CD4-positive, alpha-beta T cell (primary cell): ENCODE measurements around the gene CCL25. TPM values are rescaled to one million over a fixed set of nuclear protein-coding genes. Genes with fewer than 3 reads are reported as not detected.

Source experiments
- ATAC-seq: fragments of 200-7000 bp; cut with Tn5 transposase; one replicate; pipeline ENCODE4 v1.10.0; 2022; ENCODE audit warnings: mild to moderate bottlenecking; ENCODE audit not compliant: poor library complexity
- CTCF ChIA-PET: fragments of 350-600 bp; sonication (Branson Sonifier 250); formaldehyde crosslinking; loops from one replicate; lab custom pipeline; 2021; ENCODE audit warnings: antibody characterized with exemption, inconsistent platforms; lab: Charles Lee
- POLR2A ChIA-PET: fragments of 350-600 bp; sonication (Branson Sonifier 250); formaldehyde crosslinking; loops from one replicate; lab custom pipeline; 2021; ENCODE audit warnings: antibody characterized with exemption, inconsistent platforms; lab: Charles Lee
- DNase-seq, 14 experiments: peaks; one replicate each; pipeline ENCODE4 v3.0.0-alpha.2; 2013 to 2020; ENCODE audit warnings: mixed read lengths in 2 of 14
- H3K27ac ChIP-seq, 2 donors: one replicate each; pipeline versions ENCODE4 v1.5.1 to v1.7.0; 2013; ENCODE audit warnings: low read length in 2 of 2, low read depth in 1 of 2, mild to moderate bottlenecking in 1 of 2
- H3K27me3 ChIP-seq, 2 experiments: 1 replicate in 1 of 2; 2 replicates in 1 of 2; pipeline versions ENCODE4 v1.6.1 to v1.7.0; 2013; ENCODE audit warnings: low read length in 2 of 2, control low read depth in 1 of 2, mild to moderate bottlenecking in 1 of 2, moderate library complexity in 1 of 2; ENCODE audit not compliant: insufficient read depth in 2 of 2, control insufficient read depth in 1 of 2
- H3K36me3 ChIP-seq: one replicate; pipeline ENCODE4 v1.6.1; 2013; ENCODE audit warnings: low read length, control low read depth; ENCODE audit not compliant: insufficient read depth
- H3K4me1 ChIP-seq: one replicate; pipeline ENCODE4 v1.6.1; 2013; ENCODE audit warnings: low read length, control low read depth; ENCODE audit not compliant: insufficient read depth
- H3K4me3 ChIP-seq: one replicate; pipeline ENCODE4 v1.5.1; 2013; ENCODE audit warnings: mild to moderate bottlenecking, low read length, moderate library complexity
- H3K9me3 ChIP-seq, 2 experiments: 1 replicate in 1 of 2; 2 replicates in 1 of 2; pipeline versions ENCODE4 v1.6.1 to v1.7.0; 2013; ENCODE audit warnings: low read length in 2 of 2, mild to moderate bottlenecking in 2 of 2, control low read depth in 1 of 2, moderate library complexity in 1 of 2; ENCODE audit not compliant: control insufficient read depth in 1 of 2, insufficient read depth in 1 of 2
- H3K27ac Mint-ChIP-seq: one replicate; pipeline ENCODE4 v1.8.0; 2020; ENCODE audit warnings: mixed read lengths
- H3K27me3 Mint-ChIP-seq: one replicate; pipeline ENCODE4 v1.8.0; 2021; ENCODE audit warnings: mixed read lengths
- H3K36me3 Mint-ChIP-seq: one replicate; pipeline ENCODE4 v1.8.0; 2021; ENCODE audit warnings: low read depth, mixed read lengths
- H3K4me1 Mint-ChIP-seq: one replicate; pipeline ENCODE4 v1.8.0; 2021; ENCODE audit warnings: low read depth, mixed read lengths
- H3K4me3 Mint-ChIP-seq: one replicate; pipeline ENCODE4 v1.8.0; 2020; ENCODE audit warnings: mild to moderate bottlenecking, mixed read lengths
- H3K9me3 Mint-ChIP-seq: one replicate; pipeline ENCODE4 v1.8.0; 2020; ENCODE audit warnings: mixed read lengths
- intact Hi-C, 2 experiments: fragments of 100-400 bp; cut with DNase I in 1 of 2; cut with micrococcal nuclease in 1 of 2; formaldehyde crosslinking; loops; one replicate each; pipeline versions ENCODE4 v1.15.1 to v1.9.0; 2023 to 2025; cut with DNase I, micrococcal nuclease
- total RNA-seq, 174 experiments: library from RNA in 2 of 174; stranded (reverse) in 2 of 174; gene quantifications; one replicate each; pipeline ENCODE4 v1.2.3 and lab custom pipeline; 2021 to 2026
- TF ChIP-seq, protein P1 (sequence below): fragments of 200-600 bp; IDR thresholded peaks from one replicate; pipeline ENCODE4 v1.8.0; 2022; ENCODE audit warnings: antibody characterized with exemption, mild to moderate bottlenecking

Gene CCL25
- total RNA-seq, 2 experiments from 2014 or later = not detected

DNA sequence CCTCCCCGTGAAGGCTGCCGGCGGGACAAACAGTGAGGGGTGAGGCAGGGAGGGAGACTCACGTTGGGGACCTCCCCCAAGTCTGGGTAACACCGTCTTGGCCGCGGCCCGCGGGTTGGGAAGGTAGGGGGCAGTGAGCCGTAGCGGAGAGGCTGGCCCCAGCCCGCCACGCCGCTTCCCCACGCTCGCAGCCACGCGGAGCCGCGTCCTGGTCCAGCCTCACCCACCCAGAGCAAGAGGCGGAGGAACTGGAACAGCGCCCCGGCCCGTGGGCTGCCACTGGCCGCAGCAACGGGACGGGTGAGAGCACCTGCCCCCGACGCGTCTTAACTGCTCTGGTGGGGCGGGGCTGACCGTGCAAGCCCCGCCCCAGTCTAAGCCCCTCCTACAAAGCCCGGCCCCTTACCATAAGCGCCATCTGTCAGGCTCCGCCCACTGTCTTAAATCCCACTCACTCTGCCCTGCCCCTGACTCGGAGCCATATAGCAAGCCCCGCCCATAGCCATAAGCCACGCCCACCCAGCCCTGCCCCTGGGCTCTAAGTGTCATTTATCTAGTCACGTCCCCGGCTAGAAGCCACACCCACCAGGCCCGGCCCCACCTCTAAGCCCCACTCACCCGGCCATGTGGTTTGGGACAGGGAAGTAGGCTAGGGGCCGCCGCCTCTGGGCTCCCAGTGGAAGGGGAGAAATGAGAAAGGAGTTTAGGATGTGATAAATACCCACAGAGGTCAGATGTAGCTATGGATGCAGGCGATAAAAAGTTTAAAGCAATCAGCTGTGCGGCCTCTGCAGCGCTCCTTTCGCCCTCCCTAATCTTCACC is 2.1 kb upstream of the CCL25 start:
- H3K27ac Mint-ChIP-seq = no peak overlapping the region
- TF ChIP-seq, protein P1, sequence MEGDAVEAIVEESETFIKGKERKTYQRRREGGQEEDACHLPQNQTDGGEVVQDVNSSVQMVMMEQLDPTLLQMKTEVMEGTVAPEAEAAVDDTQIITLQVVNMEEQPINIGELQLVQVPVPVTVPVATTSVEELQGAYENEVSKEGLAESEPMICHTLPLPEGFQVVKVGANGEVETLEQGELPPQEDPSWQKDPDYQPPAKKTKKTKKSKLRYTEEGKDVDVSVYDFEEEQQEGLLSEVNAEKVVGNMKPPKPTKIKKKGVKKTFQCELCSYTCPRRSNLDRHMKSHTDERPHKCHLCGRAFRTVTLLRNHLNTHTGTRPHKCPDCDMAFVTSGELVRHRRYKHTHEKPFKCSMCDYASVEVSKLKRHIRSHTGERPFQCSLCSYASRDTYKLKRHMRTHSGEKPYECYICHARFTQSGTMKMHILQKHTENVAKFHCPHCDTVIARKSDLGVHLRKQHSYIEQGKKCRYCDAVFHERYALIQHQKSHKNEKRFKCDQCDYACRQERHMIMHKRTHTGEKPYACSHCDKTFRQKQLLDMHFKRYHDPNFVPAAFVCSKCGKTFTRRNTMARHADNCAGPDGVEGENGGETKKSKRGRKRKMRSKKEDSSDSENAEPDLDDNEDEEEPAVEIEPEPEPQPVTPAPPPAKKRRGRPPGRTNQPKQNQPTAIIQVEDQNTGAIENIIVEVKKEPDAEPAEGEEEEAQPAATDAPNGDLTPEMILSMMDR = no peak
- Histone ChIP-seq H3K9me3 (peaks cover 0 to 8% of the 10 kb centered on the region in 2 experiments), H3K36me3 (no peaks in the 10 kb centered on the region), H3K4me3 (peak overlapping the region; percentile 50), H3K27ac (no peak overlapping the region), H3K27me3 (no peaks in the 10 kb centered on the region), H3K4me1 (peaks cover 22% of the 10 kb centered on the region)
- intact Hi-C loops = no loop called here
- ATAC-seq (peak; percentile 99), DNase-seq (peak; percentile 70 to 95 (median 80))
- ChIA-PET CTCF (no interaction called here), POLR2A (no interaction called here)
- H3K27me3 Mint-ChIP-seq = peaks cover 3% of the 10 kb centered on the region
- peak overlapping the region; percentile 62 for H3K4me3 Mint-ChIP-seq
- peaks cover 14% of the 10 kb centered on the region for H3K4me1 Mint-ChIP-seq
- H3K36me3 Mint-ChIP-seq = no peaks in the 10 kb centered on the region
- no peaks in the 10 kb centered on the region for H3K9me3 Mint-ChIP-seq

DNA sequence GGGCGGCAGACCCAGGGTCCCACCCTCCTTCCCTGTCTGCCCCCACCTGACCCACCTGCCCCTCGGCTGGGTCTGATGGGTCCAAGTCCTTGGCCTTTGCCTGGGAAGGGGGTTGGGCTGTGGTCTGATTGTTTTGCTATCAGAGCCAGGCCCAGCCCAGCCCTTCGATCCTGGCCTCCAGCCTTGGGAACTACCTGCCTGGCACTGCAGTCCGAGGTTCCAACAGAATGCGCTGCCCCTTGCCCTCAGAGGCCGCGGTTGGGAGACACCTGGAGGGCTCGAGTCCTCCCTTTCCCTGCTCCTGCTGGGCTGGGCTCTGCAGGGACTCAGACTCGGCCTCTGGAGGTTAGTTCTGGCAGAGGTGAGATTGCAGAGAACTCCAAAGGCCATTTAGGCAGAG is 1.6 kb downstream of the CCL25 start:
- peaks cover 0 to 8% of the 10 kb centered on the region in 2 experiments for H3K9me3 ChIP-seq
- POLR2A ChIA-PET = no interaction called here
- H3K27ac ChIP-seq = no peak overlapping the region
- TF ChIP-seq, protein P1 = no peak
- Mint-ChIP-seq H3K27me3 (no peaks in the 10 kb centered on the region), H3K4me3 (no peak overlapping the region), H3K27ac (no peak overlapping the region), H3K36me3 (no peaks in the 10 kb centered on the region), H3K4me1 (peaks cover 14% of the 10 kb centered on the region), H3K9me3 (no peaks in the 10 kb centered on the region)
- DNase-seq = no peak
- no peak for ATAC-seq
- H3K4me3 ChIP-seq = no peak overlapping the region
- peaks cover 22% of the 10 kb centered on the region for H3K4me1 ChIP-seq
- no peaks in the 10 kb centered on the region for H3K27me3 ChIP-seq
- intact Hi-C loops = no loop called here
- CTCF ChIA-PET = interaction anchor here (0.7 kb wide), 1 partner anchor 152 kb away, joined by 3 read pairs; no protein-coding TSS in a partner anchor
- H3K36me3 ChIP-seq = no peaks in the 10 kb centered on the region

DNA sequence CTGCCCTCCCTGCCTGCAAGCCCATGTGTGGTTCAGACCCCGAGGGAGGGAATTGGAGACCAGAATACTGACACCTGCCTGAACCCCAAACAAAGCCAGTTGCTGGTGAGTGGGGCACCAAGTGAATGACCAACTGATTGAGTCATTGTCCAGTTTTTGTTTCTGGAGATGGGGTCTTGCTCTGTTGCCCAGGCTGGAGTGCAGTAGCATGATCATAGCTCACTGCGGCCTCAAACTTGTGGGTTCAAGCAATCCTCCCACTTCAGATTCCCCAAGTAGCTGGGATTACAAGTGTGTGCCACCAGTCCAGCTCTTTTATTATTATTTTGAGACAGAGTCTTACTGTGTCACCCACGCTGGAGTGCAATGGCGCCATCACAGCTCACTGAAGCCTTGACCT is 4.0 kb downstream of the CCL25 start:
- Histone ChIP-seq H3K27me3 (no peaks in the 10 kb centered on the region), H3K9me3 (no peaks in the 10 kb centered on the region), H3K4me1 (peaks cover 8% of the 10 kb centered on the region), H3K36me3 (no peaks in the 10 kb centered on the region), H3K27ac (no peak overlapping the region), H3K4me3 (no peak overlapping the region)
- H3K4me1 Mint-ChIP-seq = peaks cover 7% of the 10 kb centered on the region
- H3K27me3 Mint-ChIP-seq = no peaks in the 10 kb centered on the region
- no peaks in the 10 kb centered on the region for H3K9me3 Mint-ChIP-seq
- CTCF ChIA-PET = no interaction called here
- H3K36me3 Mint-ChIP-seq = no peaks in the 10 kb centered on the region
- intact Hi-C loops = no loop called here
- ATAC-seq (no peak), DNase-seq (no peak)
- no peak overlapping the region for H3K4me3 Mint-ChIP-seq
- POLR2A ChIA-PET = no interaction called here
- TF ChIP-seq, protein P1 = no peak
- H3K27ac Mint-ChIP-seq = no peak overlapping the region
